ENCODE results near the gene FBXL19. TPM values are rescaled to one million over a fixed set of nuclear protein-coding genes. Genes with fewer than 3 reads are reported as not detected.

FBXL19 gene
- total and polyA plus RNA-seq, 2 of the 13 experiments (the other 11 are each of a cell fraction or from before 2014, with no cell fraction given), result 6.0 to 13.7 TPM

GRCh38 chr16:30893744-30894539, 29.4 kb upstream of the FBXL19 start, which contains the start of gene BCL7C (continued):
- TF ChIP-seq NCOR1 (IDR thresholded peaks at IDR 0.05; ENCODE audit: borderline replicate concordance, low read length) (no peak), TBX3 (IDR thresholded peaks at IDR 0.05; ENCODE audit: borderline replicate concordance) (no peak), NCOA2 (CRISPR knock-in tag; IDR thresholded peaks at IDR 0.05) (no peak), CCDC6 (CRISPR knock-in tag; IDR thresholded peaks at IDR 0.05) (peak; percentile 95), ZSCAN21 (CRISPR knock-in tag; IDR thresholded peaks at IDR 0.05; ENCODE audit: borderline replicate concordance) (peak; percentile 98), ZNF646 (CRISPR knock-in tag; IDR thresholded peaks at IDR 0.05) (no peak), NFIC (IDR thresholded peaks at IDR 0.05; ENCODE audit: low read length) (no peak), MATR3 (CRISPR knock-in tag; IDR thresholded peaks at IDR 0.05) (no peak), EED (CRISPR knock-in tag; IDR thresholded peaks at IDR 0.05) (no peak; the same call in 1 of the 2 replicates), ZNF639 (CRISPR knock-in tag; conservative IDR thresholded peaks at IDR 0.05) (peak; percentile 95), EHMT2 (IDR thresholded peaks at IDR 0.05; ENCODE audit: borderline replicate concordance, low read depth, low read length) (no peak), ZMAT3 (CRISPR knock-in tag; conservative IDR thresholded peaks at IDR 0.05) (peak; percentile 78; the same call in 1 of the 2 replicates), NR2F2 (IDR thresholded peaks at IDR 0.05; ENCODE audit: borderline replicate concordance, low read depth) (no peak), CC2D1A (CRISPR knock-in tag; IDR thresholded peaks at IDR 0.05) (0 out of 2 replicates have a peak, but pooled peaks have one; percentile 73), ZNF331 (CRISPR knock-in tag; IDR thresholded peaks at IDR 0.05) (peak; percentile 86), SMYD3 (CRISPR knock-in tag; IDR thresholded peaks at IDR 0.05) (no peak), SSRP1 (CRISPR knock-in tag; IDR thresholded peaks at IDR 0.05) (no peak)
- TF ChIP-seq, protein P1, sequence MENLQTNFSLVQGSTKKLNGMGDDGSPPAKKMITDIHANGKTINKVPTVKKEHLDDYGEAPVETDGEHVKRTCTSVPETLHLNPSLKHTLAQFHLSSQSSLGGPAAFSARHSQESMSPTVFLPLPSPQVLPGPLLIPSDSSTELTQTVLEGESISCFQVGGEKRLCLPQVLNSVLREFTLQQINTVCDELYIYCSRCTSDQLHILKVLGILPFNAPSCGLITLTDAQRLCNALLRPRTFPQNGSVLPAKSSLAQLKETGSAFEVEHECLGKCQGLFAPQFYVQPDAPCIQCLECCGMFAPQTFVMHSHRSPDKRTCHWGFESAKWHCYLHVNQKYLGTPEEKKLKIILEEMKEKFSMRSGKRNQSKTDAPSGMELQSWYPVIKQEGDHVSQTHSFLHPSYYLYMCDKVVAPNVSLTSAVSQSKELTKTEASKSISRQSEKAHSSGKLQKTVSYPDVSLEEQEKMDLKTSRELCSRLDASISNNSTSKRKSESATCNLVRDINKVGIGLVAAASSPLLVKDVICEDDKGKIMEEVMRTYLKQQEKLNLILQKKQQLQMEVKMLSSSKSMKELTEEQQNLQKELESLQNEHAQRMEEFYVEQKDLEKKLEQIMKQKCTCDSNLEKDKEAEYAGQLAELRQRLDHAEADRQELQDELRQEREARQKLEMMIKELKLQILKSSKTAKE (CRISPR knock-in tag; IDR thresholded peaks at IDR 0.05; ENCODE audit: borderline replicate concordance), result no peak
- TF ChIP-seq, protein P2, sequence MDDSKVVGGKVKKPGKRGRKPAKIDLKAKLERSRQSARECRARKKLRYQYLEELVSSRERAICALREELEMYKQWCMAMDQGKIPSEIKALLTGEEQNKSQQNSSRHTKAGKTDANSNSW (CRISPR knock-in tag; IDR thresholded peaks at IDR 0.05; ENCODE audit: borderline replicate concordance), result peak; percentile 99; the same call in 1 of the 2 replicates

Measured in HepG2 (cell line).